ENCODE measurements around the gene STUM.

STUM gene

DNA sequence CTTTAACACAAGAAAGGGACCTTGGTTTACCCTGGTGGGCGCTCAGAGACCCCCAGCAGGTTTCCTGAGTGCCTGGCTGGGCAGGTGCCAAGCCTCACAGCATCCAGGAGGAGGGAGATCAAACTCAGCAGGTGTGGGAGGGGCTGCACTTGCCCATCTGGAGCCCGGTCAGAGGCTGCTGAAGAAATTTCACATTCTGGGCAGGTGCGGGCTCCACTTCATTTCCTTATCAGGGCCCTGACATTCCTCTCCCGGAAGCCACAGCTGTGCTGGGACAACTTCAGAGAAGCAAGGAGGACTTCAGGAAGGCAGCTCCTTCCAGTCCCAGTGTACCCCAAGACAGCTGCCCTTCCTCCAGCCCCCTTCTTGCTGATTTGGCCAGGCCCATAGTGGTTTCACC lies 107.6 kb downstream of the STUM start:
- no peak for DNase-seq

DNA sequence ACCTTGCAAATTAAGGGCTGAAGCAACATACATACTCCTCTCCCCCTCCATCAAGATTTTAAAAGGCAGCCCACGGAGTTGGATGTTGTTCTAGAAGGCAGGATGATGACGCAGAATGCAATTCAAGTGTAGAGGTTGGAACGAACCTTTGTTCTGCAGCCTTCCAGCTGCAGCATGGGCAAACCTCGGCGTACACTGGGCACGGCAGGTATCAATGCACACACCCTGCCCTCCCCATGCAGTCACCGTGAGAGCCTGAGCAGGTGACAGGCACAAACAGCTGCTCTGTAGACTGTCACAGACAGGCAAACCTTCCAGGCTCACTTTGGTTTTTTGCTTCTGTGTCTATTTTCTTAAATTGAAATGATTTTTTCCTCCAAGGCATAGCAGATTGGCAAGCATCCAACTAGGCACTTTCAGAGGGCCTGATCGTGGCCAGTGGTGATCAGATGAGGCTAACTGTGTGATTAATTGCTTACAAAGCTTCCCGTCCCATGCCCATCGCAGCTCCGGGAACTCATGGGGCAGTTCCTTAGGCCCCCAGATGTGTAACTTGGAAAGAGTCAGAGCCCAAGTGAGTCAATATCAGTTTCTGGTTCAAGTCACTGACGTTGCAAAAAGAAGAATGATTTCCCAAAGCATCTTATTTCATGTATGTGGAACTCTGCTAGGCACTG lies 108.2 kb downstream of the STUM start:
- DNase-seq = no peak

DNA sequence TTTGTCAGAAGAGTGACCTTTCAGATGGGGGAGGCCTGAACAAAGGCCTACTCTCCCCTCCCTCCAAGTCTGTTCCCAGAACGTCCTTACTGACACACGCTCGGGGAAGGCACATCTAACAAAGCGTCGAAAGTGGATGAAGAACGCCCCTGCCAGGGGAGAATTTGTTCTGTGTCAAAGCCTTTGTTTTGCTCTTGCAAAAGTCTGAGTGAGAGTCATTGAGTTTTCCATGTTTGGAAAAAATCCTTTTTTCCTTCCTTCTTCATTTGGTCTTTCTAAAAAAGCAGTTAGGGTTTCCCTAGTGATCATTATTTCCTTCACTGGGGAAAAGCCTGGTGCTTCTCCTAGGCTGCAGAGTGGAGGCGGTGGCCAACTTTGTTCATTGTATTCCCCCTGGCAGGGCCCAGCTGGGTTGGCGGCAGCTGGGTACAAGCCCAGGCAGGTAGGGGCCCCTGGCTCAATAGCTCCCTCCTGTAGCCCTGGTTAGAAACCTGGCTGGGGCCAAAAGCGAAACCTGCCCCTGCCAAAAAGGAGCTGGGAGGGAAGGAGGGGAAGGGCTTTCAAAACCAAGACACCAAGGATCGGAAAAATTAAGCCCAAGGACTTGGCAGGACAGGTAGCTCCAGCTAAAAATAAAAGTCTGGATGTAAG lies 109.5 kb downstream of the STUM start:
- no peak for DNase-seq

DNA sequence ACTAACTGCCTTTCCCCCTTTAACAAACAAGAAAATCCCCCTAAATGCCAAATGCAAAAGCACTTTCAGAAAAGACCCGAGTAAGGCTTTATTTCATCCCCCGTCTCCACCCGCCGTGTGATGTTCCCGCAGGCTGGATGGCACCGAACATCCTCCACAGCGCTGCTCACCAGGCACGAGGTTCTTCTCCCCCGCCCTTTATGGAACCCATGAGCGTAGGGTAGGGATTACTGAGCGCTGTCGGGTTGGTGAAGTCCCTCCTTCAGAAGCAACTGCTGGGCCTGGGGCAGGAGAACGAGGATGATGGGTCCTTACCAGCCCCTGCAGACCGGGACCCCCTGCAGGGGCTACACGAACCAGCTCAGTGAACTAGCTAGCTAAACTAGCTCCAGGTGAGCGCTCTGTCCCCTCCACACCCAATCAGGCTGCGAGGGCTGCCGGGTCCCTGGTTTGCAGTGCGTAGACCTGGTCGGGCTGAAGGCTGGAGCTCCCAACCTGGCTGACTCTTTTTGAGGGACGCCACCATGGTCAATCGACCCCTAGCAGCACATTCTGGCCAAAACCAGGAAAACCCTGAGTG lies 110.1 kb downstream of the STUM start:
- no peak for DNase-seq
